Spleen (tissue), 11 donors: ENCODE results near the gene SMAD2. TPM values are rescaled to one million over a fixed set of nuclear protein-coding genes. Genes with fewer than 3 reads are reported as not detected.

Experiments used
- DNase-seq: peaks from one replicate; pipeline ENCODE4 v3.0.0-alpha.2; 2020
- H3K27ac ChIP-seq, 8 donors: fragments of 200-600 bp; sonication (generic) in 7 of 8; 1 replicate in 4 of 8; 2 replicates in 4 of 8; pipeline versions ENCODE4 v1.5.0 to v1.8.0; 2016 to 2021; ENCODE audit warnings: inconsistent platforms in 4 of 8, mild to moderate bottlenecking in 4 of 8, moderate library complexity in 1 of 8
- H3K27me3 ChIP-seq, 7 donors: fragments of 200-600 bp; sonication (generic) in 6 of 7; replicated peaks in 1 of 7; 1 replicate in 4 of 7; 2 replicates in 3 of 7; pipeline versions ENCODE4 v1.5.0 to v1.8.0; 2016 to 2021; ENCODE audit warnings: inconsistent platforms in 3 of 7, mild to moderate bottlenecking in 1 of 7
- H3K36me3 ChIP-seq, 6 donors: fragments of 200-600 bp; sonication (generic) in 5 of 6; 1 replicate in 4 of 6; 2 replicates in 2 of 6; pipeline versions ENCODE4 v1.5.0 to v1.8.0; 2016 to 2021; ENCODE audit warnings: inconsistent platforms in 2 of 6
- H3K4me1 ChIP-seq, 6 donors: fragments of 200-600 bp; sonication (generic) in 5 of 6; 1 replicate in 3 of 6; 2 replicates in 3 of 6; pipeline versions ENCODE4 v1.5.0 to v1.8.0; 2016 to 2021; ENCODE audit warnings: inconsistent platforms in 3 of 6
- H3K4me3 ChIP-seq, 8 donors: fragments of 200-600 bp; sonication (generic) in 7 of 8; 1 replicate in 4 of 8; 2 replicates in 4 of 8; pipeline versions ENCODE4 v1.5.0 to v1.8.0; 2016 to 2021; ENCODE audit warnings: inconsistent platforms in 4 of 8, mild to moderate bottlenecking in 4 of 8, moderate library complexity in 2 of 8
- H3K9me3 ChIP-seq, 8 donors: fragments of 200-600 bp; sonication (generic) in 7 of 8; 1 replicate in 4 of 8; 2 replicates in 4 of 8; pipeline versions ENCODE4 v1.5.0 to v1.8.0; 2016 to 2021; ENCODE audit warnings: inconsistent platforms in 4 of 8
- POLR2A ChIP-seq, 3 donors: fragments of 450-650 bp; IDR thresholded peaks; one replicate each; pipeline ENCODE4 v1.5.1; 2017; ENCODE audit warnings: antibody characterized with exemption in 3 of 3, mild to moderate bottlenecking in 1 of 3
- POLR2AphosphoS5 ChIP-seq, 3 donors: sonication (generic); formaldehyde crosslinking; IDR thresholded peaks; one replicate each; pipeline ENCODE4 v1.5.1; 2017; ENCODE audit warnings: antibody characterized with exemption in 3 of 3
- WGBS, 5 donors: extraction: QIAGEN DNeasy Blood & Tissue Kit in 3 of 5; methylation state at CpG; one replicate each; pipeline versions ENCODE4 v1.1.5 to v1.1.7; 2013 to 2018; 5-methylcytosine and 5-hydroxymethylcytosine counted together
- intact Hi-C: fragments of 100-400 bp; cut with DNase I; formaldehyde crosslinking; loops from one replicate; pipeline ENCODE4 v1.15.0; 2023; ENCODE audit warnings: low total_unique reads
- polyA plus RNA-seq, 3 donors: library from polyadenylated mRNA; stranded (reverse); fragments of 200-250 nt; gene quantifications; one replicate each; pipeline ENCODE4 v1.2.1, GENCODE V29; 2013
- total RNA-seq, 7 donors: library from RNA; depleted of rRNA in 3 of 7; stranded (reverse); fragments of >200 nt in 3 of 7; fragmentation: NEBNext Ultra II Directional in 4 of 7; extraction: Animal tissue kit (Norgen Biotek cat#: 25700) in 4 of 7; gene quantifications; one replicate each; pipeline versions ENCODE4 v1.1.0 to v1.2.1, GENCODE V29; 2016 to 2021
- TF ChIP-seq, protein P1 (sequence below), 11 experiments: fragments of 200-600 bp in 7 of 11; fragments of 450-650 bp in 4 of 11; sonication (generic) in 4 of 11; IDR thresholded peaks in 8 of 11; conservative IDR thresholded peaks in 3 of 11; 1 replicate in 7 of 11; 2 replicates in 4 of 11; pipeline versions ENCODE4 v1.4.0 to v1.8.0; 2016 to 2021; ENCODE audit warnings: antibody characterized with exemption in 11 of 11, inconsistent platforms in 4 of 11, mild to moderate bottlenecking in 1 of 11
- donor health status: healthy with polysubstance abuse.
- donor health status: DM: no; HTN: no; CAD: no; lungs with moderate emphysema.
- donor health status: DM: no; HTN: no; CAD: no.
- donor health status: Bipolar disorder and iron deficiency.
- donor health status: healthy.
- donor health status: DM: no; HTN: no; CAD: no.
- donor health status: DM: yes; HTN: yes; CAD: no.

Gene SMAD2
- total and polyA plus RNA-seq, 10 donors = 13.2 to 162 (median 94.0) TPM

DNA sequence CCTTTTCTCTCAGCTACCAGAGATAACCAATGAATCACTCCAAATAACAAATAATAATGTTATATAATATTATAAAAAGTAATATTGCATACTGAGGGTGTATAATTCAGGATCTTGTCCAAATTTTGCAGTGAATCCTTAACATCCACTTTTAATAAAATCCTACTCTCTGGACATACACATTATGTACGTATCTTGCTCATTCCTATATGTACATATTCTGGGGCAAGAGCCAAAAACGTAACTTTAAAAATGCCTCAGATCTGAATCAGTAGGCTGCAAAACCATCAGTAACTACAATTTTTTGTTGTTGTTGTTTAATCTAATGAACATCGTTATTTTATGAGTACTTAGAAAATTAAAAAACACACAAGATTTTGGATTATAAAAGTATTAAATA lies 65.3 kb downstream of the SMAD2 start:
- H3K9me3 ChIP-seq = peaks cover 0 to 5% (median 0%) of the 10 kb centered on the region in 8 donors
- DNase-seq = no peak
- no peak overlapping the region for H3K4me3 ChIP-seq
- H3K27me3 ChIP-seq = no peaks in the 10 kb centered on the region
- 95 to 98% (median 97%) methylated on average over 3 of the region's 3 CpGs for WGBS, 5 donors
- peaks cover 0 to 15% (median 5%) of the 10 kb centered on the region in 6 donors for H3K4me1 ChIP-seq
- H3K36me3 ChIP-seq = peaks cover 0 to 88% (median 39%) of the 10 kb centered on the region in 6 donors
- no peak overlapping the region for H3K27ac ChIP-seq
- intact Hi-C loops = no loop called here
- TF ChIP-seq POLR2A (IDR thresholded peaks at IDR 0.05) (no peak), POLR2AphosphoS5 (IDR thresholded peaks at IDR 0.05) (no peak)
- TF ChIP-seq, protein P1, sequence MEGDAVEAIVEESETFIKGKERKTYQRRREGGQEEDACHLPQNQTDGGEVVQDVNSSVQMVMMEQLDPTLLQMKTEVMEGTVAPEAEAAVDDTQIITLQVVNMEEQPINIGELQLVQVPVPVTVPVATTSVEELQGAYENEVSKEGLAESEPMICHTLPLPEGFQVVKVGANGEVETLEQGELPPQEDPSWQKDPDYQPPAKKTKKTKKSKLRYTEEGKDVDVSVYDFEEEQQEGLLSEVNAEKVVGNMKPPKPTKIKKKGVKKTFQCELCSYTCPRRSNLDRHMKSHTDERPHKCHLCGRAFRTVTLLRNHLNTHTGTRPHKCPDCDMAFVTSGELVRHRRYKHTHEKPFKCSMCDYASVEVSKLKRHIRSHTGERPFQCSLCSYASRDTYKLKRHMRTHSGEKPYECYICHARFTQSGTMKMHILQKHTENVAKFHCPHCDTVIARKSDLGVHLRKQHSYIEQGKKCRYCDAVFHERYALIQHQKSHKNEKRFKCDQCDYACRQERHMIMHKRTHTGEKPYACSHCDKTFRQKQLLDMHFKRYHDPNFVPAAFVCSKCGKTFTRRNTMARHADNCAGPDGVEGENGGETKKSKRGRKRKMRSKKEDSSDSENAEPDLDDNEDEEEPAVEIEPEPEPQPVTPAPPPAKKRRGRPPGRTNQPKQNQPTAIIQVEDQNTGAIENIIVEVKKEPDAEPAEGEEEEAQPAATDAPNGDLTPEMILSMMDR (IDR thresholded peaks at IDR 0.05 in 8 of 11, conservative IDR thresholded peaks at IDR 0.05 in 3 of 11) = no peak

DNA sequence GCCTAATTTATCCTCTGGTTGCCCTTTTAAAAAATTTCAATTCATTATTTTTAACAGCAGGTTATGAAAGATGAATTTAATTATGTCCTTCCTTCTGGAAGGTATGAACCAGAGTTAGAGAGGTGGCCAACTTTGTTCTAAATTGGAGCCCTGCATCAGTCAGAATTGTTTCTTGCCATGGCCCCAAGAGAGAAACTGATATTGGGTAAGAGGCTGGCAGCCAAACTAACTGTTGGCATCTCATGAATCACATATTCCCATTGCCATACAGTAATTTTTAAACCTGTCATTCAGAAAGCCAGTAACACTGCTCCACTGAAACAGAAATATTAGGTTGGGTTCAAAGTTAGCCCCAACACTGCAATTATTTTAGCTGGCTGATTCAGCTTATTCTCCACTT lies 67.4 kb downstream of the SMAD2 start:
- Histone ChIP-seq H3K4me3 (no peak overlapping the region), H3K4me1 (no peaks in the 10 kb centered on the region), H3K27ac (no peak overlapping the region), H3K36me3 (peaks cover 0 to 95% (median 43%) of the 10 kb centered on the region in 6 donors), H3K9me3 (peaks cover 3 to 26% (median 19%) of the 10 kb centered on the region in 8 donors), H3K27me3 (no peaks in the 10 kb centered on the region)
- no peak for DNase-seq
- TF ChIP-seq POLR2A (IDR thresholded peaks at IDR 0.05) = no peak
- no peak for TF ChIP-seq POLR2AphosphoS5 (IDR thresholded peaks at IDR 0.05)
- TF ChIP-seq, protein P1 (IDR thresholded peaks at IDR 0.05 in 8 of 11, conservative IDR thresholded peaks at IDR 0.05 in 3 of 11) = no peak
- intact Hi-C loops = no loop called here

DNA sequence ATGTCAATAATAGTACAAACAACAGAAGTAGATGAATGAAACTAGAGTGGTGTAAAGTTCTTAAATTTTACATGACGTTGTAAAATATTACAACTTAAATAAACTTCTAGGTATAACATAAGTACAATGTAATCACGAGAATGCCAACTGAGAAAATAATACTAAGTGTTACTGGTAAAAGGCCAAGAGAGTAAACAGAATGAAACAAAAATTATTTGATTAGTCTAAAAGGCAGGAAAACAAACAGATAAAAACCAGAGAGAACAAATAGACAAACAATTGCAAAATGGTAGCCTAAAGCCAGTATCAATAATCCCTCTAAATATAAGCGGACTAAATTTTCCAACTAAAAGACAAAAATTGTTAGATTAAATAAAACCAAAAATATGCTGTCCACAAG lies 71.9 kb downstream of the SMAD2 start:
- Histone ChIP-seq H3K36me3 (peaks cover 0 to 86% (median 40%) of the 10 kb centered on the region in 6 donors), H3K27me3 (no peaks in the 10 kb centered on the region), H3K27ac (no peak overlapping the region), H3K9me3 (peaks cover 17 to 62% (median 54%) of the 10 kb centered on the region in 8 donors), H3K4me3 (no peak overlapping the region), H3K4me1 (no peaks in the 10 kb centered on the region)
- WGBS, 5 donors = 96 to 100% (median 99%) methylated on average over 3 of the region's 3 CpGs
- DNase-seq = no peak
- TF ChIP-seq POLR2A (IDR thresholded peaks at IDR 0.05) (no peak), POLR2AphosphoS5 (IDR thresholded peaks at IDR 0.05) (no peak)
- TF ChIP-seq, protein P1 (IDR thresholded peaks at IDR 0.05 in 8 of 11, conservative IDR thresholded peaks at IDR 0.05 in 3 of 11) = no peak
- intact Hi-C loops = no loop called here

DNA sequence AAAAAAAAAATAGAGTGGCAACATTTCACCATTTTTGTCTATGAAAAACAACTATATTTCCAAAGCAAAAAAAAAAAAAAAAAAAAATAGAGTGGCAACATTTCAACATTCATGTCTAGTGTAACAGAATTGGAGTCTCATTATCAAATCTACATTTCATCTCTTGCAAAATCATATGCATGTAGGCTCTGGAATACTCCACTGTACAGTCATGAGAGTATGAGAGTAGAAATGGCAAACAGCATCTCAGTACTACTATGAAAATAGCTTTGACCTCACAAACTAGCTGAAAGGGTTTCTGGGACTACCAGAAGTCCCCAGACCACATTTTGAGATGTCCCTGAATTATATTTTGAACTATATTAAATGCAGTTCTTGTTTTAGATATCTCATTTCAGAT lies 82.8 kb downstream of the SMAD2 start:
- peaks cover 0 to 75% (median 32%) of the 10 kb centered on the region in 6 donors for H3K36me3 ChIP-seq
- TF ChIP-seq, protein P1 (IDR thresholded peaks at IDR 0.05 in 8 of 11, conservative IDR thresholded peaks at IDR 0.05 in 3 of 11) = no peak
- TF ChIP-seq POLR2AphosphoS5 (IDR thresholded peaks at IDR 0.05) (no peak), POLR2A (IDR thresholded peaks at IDR 0.05) (no peak)
- no peaks in the 10 kb centered on the region for H3K27me3 ChIP-seq
- no peak overlapping the region for H3K27ac ChIP-seq
- H3K4me1 ChIP-seq = no peaks in the 10 kb centered on the region
- DNase-seq = no peak
- H3K9me3 ChIP-seq = no peaks in the 10 kb centered on the region
- intact Hi-C loops = no loop called here
- H3K4me3 ChIP-seq = no peak overlapping the region
